RWPE2 (cell line): ENCODE data around the gene DUS2.

Experiments used
- ATAC-seq: fragments of 200-7000 bp; cut with Tn5 transposase; 3 replicates; pipeline ENCODE4 v1.9.1; 2021; ENCODE audit warnings: low read depth
- DNase-seq: peaks from one replicate; pipeline ENCODE4 v3.0.0-alpha.2; 2020; ENCODE audit warnings: low spot score
- H3K27ac ChIP-seq: fragments of 450-650 bp; 2 replicates; pipeline ENCODE4 v1.5.1; 2017; ENCODE audit warnings: mild to moderate bottlenecking; ENCODE audit not compliant: poor library complexity, severe bottlenecking
- H3K27me3 ChIP-seq: fragments of 250-450 bp; sonication (Bioruptor Pico); 2 replicates; pipeline ENCODE4 v1.5.1; 2021; ENCODE audit warnings: mild to moderate bottlenecking, moderate library complexity; ENCODE audit not compliant: insufficient read depth, poor library complexity, severe bottlenecking
- H3K36me3 ChIP-seq: fragments of 250-450 bp; sonication (Bioruptor Pico); 2 replicates; pipeline ENCODE4 v1.5.1; 2020; ENCODE audit warnings: low read depth, mild to moderate bottlenecking, moderate library complexity
- H3K4me1 ChIP-seq: fragments of 250-450 bp; sonication (Bioruptor Pico); 2 replicates; pipeline ENCODE4 v1.5.1; 2021; ENCODE audit warnings: mild to moderate bottlenecking, moderate library complexity; ENCODE audit not compliant: insufficient read depth, poor library complexity, severe bottlenecking
- H3K4me3 ChIP-seq: fragments of 250-450 bp; sonication (Bioruptor Pico); 2 replicates; pipeline ENCODE4 v1.5.1; 2021; ENCODE audit warnings: mild to moderate bottlenecking, moderate library complexity; ENCODE audit not compliant: severe bottlenecking
- H3K9me3 ChIP-seq: fragments of 250-450 bp; sonication (Bioruptor Pico); 2 replicates; pipeline ENCODE4 v1.5.1; 2021; ENCODE audit warnings: mild to moderate bottlenecking, moderate library complexity; ENCODE audit not compliant: severe bottlenecking
- CTCF ChIP-seq: fragments of 450-650 bp; IDR thresholded peaks from one replicate; pipeline ENCODE4 v1.5.1; 2017; ENCODE audit warnings: mild to moderate bottlenecking, moderate library complexity; ENCODE audit not compliant: poor library complexity, severe bottlenecking

DUS2 gene

GRCh38 chr16:68075980-68076379 lies 52.9 kb downstream of the DUS2 start:
- no peak for ATAC-seq
- Histone ChIP-seq H3K4me1 (peaks cover 8% of the 10 kb centered on the region), H3K27me3 (no peaks in the 10 kb centered on the region), H3K27ac (no peak overlapping the region), H3K4me3 (no peak overlapping the region), H3K36me3 (peaks cover 57% of the 10 kb centered on the region), H3K9me3 (no peaks in the 10 kb centered on the region)
- TF ChIP-seq CTCF, result no peak
- DNase-seq, result no peak

DNA sequence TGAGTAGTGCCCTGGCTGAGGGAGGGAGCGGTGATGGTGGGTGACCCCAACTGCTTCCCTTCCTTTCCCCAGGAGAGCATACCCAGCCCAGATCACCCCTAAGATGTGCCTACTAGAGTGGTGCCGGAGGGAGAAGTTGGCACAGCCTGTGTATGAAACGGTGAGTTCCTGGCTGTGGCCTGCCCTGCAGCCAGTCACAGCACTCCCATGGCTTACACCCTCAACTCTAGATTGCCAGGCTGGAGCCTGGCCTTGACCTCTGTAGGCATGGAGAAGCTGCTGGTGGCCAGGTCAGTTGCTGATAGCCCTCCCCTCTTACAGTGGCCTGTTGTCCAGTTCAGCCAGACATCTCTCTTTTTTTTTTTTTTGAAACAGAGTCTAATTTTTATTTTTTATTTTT lies 53.5 kb downstream of the DUS2 start:
- DNase-seq, result no peak
- H3K27ac ChIP-seq, result no peak overlapping the region
- H3K9me3 ChIP-seq, result no peaks in the 10 kb centered on the region
- peaks cover 8% of the 10 kb centered on the region for H3K4me1 ChIP-seq
- no peaks in the 10 kb centered on the region for H3K27me3 ChIP-seq
- ATAC-seq, result no peak
- peaks cover 53% of the 10 kb centered on the region for H3K36me3 ChIP-seq
- H3K4me3 ChIP-seq, result no peak overlapping the region
- no peak for TF ChIP-seq CTCF

- no peak overlapping the region for H3K27ac ChIP-seq
- DNase-seq, result no peak
- no peak overlapping the region for H3K4me3 ChIP-seq
- no peaks in the 10 kb centered on the region for H3K27me3 ChIP-seq
- H3K4me1 ChIP-seq, result no peaks in the 10 kb centered on the region
- no peak for TF ChIP-seq CTCF
- no peaks in the 10 kb centered on the region for H3K9me3 ChIP-seq
- H3K36me3 ChIP-seq, result peaks cover 47% of the 10 kb centered on the region
- ATAC-seq, result no peak
Measured at GRCh38 chr16:68077866-68078700, 55.0 kb downstream of the DUS2 start.

GRCh38 chr16:68078701-68079375 lies 55.8 kb downstream of the DUS2 start:
- no peak for TF ChIP-seq CTCF
- Histone ChIP-seq H3K36me3 (peaks cover 39% of the 10 kb centered on the region), H3K9me3 (no peaks in the 10 kb centered on the region), H3K27ac (no peak overlapping the region), H3K4me1 (no peaks in the 10 kb centered on the region), H3K27me3 (no peaks in the 10 kb centered on the region), H3K4me3 (no peak overlapping the region)
- DNase-seq, result no peak
- ATAC-seq, result no peak

DNA sequence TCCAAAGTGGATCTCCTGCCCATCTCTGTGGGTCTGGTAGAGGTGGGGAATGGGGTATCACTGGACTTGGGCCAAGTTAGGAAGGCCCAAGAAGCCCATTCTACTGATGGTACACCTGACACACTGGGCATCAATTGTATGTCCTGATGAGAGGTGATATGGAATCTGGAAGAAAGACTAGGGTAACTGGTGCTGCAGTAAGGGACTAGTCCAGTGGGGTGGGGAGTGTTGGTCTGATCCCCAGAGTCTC lies 56.2 kb downstream of the DUS2 start:
- peaks cover 35% of the 10 kb centered on the region for H3K36me3 ChIP-seq
- TF ChIP-seq CTCF, result no peak
- no peak for DNase-seq
- H3K27ac ChIP-seq, result no peak overlapping the region
- H3K4me1 ChIP-seq, result peaks cover 2% of the 10 kb centered on the region
- H3K4me3 ChIP-seq, result no peak overlapping the region
- no peak for ATAC-seq
- no peaks in the 10 kb centered on the region for H3K27me3 ChIP-seq
- no peaks in the 10 kb centered on the region for H3K9me3 ChIP-seq
